C4-2B (cell line): ENCODE data around the gene SCYL3.

ENCODE experiments used
- ZFX ChIP-seq: fragments of 450-650 bp; IDR thresholded peaks from 2 replicates; pipeline ENCODE4 v1.6.1; 2017
- TF ChIP-seq, protein P1 (sequence below): fragments of 450-650 bp; conservative IDR thresholded peaks from 2 replicates; pipeline ENCODE4 v1.5.1; 2017; ENCODE audit warnings: mild to moderate bottlenecking

DNA sequence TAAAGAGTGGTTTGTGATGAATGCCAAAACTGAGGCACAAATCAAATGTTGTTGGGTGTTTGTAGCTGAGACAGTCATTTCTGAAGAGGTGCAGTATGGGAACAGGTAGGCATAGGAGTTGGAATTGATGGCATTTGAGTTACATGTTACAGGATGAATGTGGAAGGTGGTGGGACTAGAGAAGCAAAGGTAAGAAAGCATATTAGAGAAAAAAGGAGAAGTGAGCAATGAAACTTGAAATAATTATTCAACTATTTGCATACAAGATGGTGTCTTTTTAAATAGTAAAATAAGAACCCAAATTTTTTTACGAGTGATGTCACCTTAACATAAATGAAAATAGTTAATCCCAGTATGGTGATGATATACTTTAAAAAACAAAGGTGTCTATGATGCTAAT is 58.8 kb downstream of the SCYL3 start:
- TF ChIP-seq, protein P1, sequence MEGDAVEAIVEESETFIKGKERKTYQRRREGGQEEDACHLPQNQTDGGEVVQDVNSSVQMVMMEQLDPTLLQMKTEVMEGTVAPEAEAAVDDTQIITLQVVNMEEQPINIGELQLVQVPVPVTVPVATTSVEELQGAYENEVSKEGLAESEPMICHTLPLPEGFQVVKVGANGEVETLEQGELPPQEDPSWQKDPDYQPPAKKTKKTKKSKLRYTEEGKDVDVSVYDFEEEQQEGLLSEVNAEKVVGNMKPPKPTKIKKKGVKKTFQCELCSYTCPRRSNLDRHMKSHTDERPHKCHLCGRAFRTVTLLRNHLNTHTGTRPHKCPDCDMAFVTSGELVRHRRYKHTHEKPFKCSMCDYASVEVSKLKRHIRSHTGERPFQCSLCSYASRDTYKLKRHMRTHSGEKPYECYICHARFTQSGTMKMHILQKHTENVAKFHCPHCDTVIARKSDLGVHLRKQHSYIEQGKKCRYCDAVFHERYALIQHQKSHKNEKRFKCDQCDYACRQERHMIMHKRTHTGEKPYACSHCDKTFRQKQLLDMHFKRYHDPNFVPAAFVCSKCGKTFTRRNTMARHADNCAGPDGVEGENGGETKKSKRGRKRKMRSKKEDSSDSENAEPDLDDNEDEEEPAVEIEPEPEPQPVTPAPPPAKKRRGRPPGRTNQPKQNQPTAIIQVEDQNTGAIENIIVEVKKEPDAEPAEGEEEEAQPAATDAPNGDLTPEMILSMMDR, result no peak
- TF ChIP-seq ZFX, result no peak
